Calu3 (cell line): ENCODE measurements around the gene PDE9A. TPM values are rescaled to one million over a fixed set of nuclear protein-coding genes. Genes with fewer than 3 reads are reported as not detected.

ENCODE experiments used
- BruUV-seq: library from RNA; stranded (reverse); fragments of 400-500 nt; replicated peaks from 2 replicates; lab custom pipeline; 2021; lab: Mats Ljungman, UMichigan
- CTCF ChIA-PET: fragments of 300-600 bp; sonication (Branson Sonifier 250); formaldehyde crosslinking; loops from one replicate; lab custom pipeline; 2022; ENCODE audit warnings: antibody characterized with exemption; lab: Charles Lee
- DNase-seq: peaks from one replicate; pipeline ENCODE4 v3.0.0; 2022
- H3K27ac Mint-ChIP-seq: one replicate; pipeline ENCODE4 v1.8.0; 2022; ENCODE audit warnings: mixed read lengths; ENCODE audit not compliant: unreplicated experiment
- H3K27me3 Mint-ChIP-seq: one replicate; pipeline ENCODE4 v1.8.0; 2022; ENCODE audit warnings: mixed read lengths; ENCODE audit not compliant: unreplicated experiment
- H3K36me3 Mint-ChIP-seq: one replicate; pipeline ENCODE4 v1.8.0; 2022; ENCODE audit warnings: mild to moderate bottlenecking, moderate library complexity, mixed read lengths; ENCODE audit not compliant: insufficient read depth, unreplicated experiment
- H3K4me1 Mint-ChIP-seq: one replicate; pipeline ENCODE4 v1.8.0; 2022; ENCODE audit warnings: mild to moderate bottlenecking, low read depth, mixed read lengths; ENCODE audit not compliant: unreplicated experiment
- H3K4me3 Mint-ChIP-seq: one replicate; pipeline ENCODE4 v1.8.0; 2022; ENCODE audit warnings: mild to moderate bottlenecking, low read depth, moderate library complexity, mixed read lengths; ENCODE audit not compliant: unreplicated experiment
- H3K9me3 Mint-ChIP-seq: one replicate; pipeline ENCODE4 v1.8.0; 2022; ENCODE audit warnings: low read depth, mixed read lengths; ENCODE audit not compliant: unreplicated experiment
- CTCF ChIP-seq: fragments of 200-600 bp; IDR thresholded peaks from one replicate; pipeline ENCODE4 v1.8.0; 2022; ENCODE audit warnings: antibody characterized with exemption; ENCODE audit not compliant: unreplicated experiment
- intact Hi-C: fragments of 100-400 bp; cut with micrococcal nuclease; formaldehyde crosslinking; loops from one replicate; pipeline ENCODE4 v1.10.0; 2022; ENCODE audit not compliant: unreplicated experiment
- total RNA-seq: library from RNA; stranded (reverse); gene quantifications from 2 replicates; pipeline ENCODE4 v1.2.3, GENCODE V29; 2022

PDE9A gene
- total RNA-seq, 1 experiment from 2014 or later: 10.9 TPM

- DNase-seq: no peak
- no peaks in the 10 kb centered on the region for H3K4me1 Mint-ChIP-seq
- H3K27me3 Mint-ChIP-seq: no peaks in the 10 kb centered on the region
- no peak overlapping the region for H3K27ac Mint-ChIP-seq
- no peak overlapping the region for H3K4me3 Mint-ChIP-seq
- BruUV-seq: no TSS peak
- no peaks in the 10 kb centered on the region for H3K9me3 Mint-ChIP-seq
- no peaks in the 10 kb centered on the region for H3K36me3 Mint-ChIP-seq
- CTCF ChIA-PET: no interaction called here
- TF ChIP-seq CTCF: no peak
- intact Hi-C loops: no loop called here
Observed at GRCh38 chr21:42672699-42673458, 19.5 kb downstream of the PDE9A start.

GRCh38 chr21:42673633-42674328 is 20.4 kb downstream of the PDE9A start:
- intact Hi-C loops: no loop called here
- Mint-ChIP-seq H3K4me1 (no peaks in the 10 kb centered on the region), H3K4me3 (no peak overlapping the region), H3K36me3 (no peaks in the 10 kb centered on the region), H3K27me3 (no peaks in the 10 kb centered on the region), H3K27ac (no peak overlapping the region), H3K9me3 (no peaks in the 10 kb centered on the region)
- CTCF ChIA-PET: interaction anchor here (0.6 kb wide), 1 partner anchor 64 kb away, joined by 4 read pairs; no protein-coding TSS in a partner anchor
- TF ChIP-seq CTCF: no peak
- no TSS peak for BruUV-seq
- DNase-seq: no peak

- no peaks in the 10 kb centered on the region for H3K4me1 Mint-ChIP-seq
- no peak overlapping the region for H3K4me3 Mint-ChIP-seq
- DNase-seq: no peak
Observed at GRCh38 chr21:42674351-42674940, 21.0 kb downstream of the PDE9A start.

More at GRCh38 chr21:42674351-42674940, 21.0 kb downstream of the PDE9A start:
- no peak overlapping the region for H3K27ac Mint-ChIP-seq
- H3K9me3 Mint-ChIP-seq: no peaks in the 10 kb centered on the region
- no peaks in the 10 kb centered on the region for H3K27me3 Mint-ChIP-seq
- no TSS peak for BruUV-seq
- no peaks in the 10 kb centered on the region for H3K36me3 Mint-ChIP-seq
- CTCF ChIA-PET: interaction anchor here (0.6 kb wide), 1 partner anchor 65 kb away, joined by 4 read pairs; no protein-coding TSS in a partner anchor
- intact Hi-C loops: no loop called here
- TF ChIP-seq CTCF: no peak
